Occipital lobe (tissue), 3 donors: ENCODE measurements around the gene SLC12A8. TPM values are rescaled to one million over a fixed set of nuclear protein-coding genes. Genes with fewer than 3 reads are reported as not detected.

Source experiments
- DNase-seq: peaks from one replicate; lab custom pipeline; 2025; lab: John Stamatoyannopoulos, UW
- small RNA-seq: library from RNA; depleted of rRNA; stranded (forward); fragments of <200 nt; gene quantifications from one replicate; pipeline ENCODE3, GENCODE V24; 2014
- total RNA-seq: library from RNA; depleted of rRNA; stranded (reverse); fragments of >200 nt; gene quantifications from one replicate; pipeline ENCODE4 v1.2.3, GENCODE V29; 2014

The SLC12A8 gene
- total RNA-seq, 1 donor from 2014 or later: 2.7 TPM

DNA sequence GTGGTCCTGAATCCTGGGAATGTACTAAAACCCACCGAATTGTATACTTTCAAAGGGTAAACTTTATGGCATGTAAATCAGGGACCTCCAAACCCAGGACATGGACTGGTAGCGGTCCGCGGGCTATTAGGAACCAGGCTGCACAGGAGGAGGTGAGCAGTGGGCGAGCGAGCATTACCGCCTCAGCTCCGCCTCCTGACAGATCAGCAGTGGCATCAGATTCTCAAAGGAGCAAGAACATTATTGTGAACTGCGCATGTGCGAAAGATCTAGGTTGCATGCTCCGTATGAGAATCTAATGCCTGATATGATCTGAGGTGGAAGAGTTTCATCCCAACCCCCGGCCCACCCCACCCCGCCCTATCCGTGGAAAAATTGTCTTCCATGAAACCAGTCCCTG lies 178.9 kb downstream of the SLC12A8 start:
- DNase-seq: no peak

GRCh38 chr3:125033135-125033534 lies 179.4 kb downstream of the SLC12A8 start:
- DNase-seq: no peak

DNA sequence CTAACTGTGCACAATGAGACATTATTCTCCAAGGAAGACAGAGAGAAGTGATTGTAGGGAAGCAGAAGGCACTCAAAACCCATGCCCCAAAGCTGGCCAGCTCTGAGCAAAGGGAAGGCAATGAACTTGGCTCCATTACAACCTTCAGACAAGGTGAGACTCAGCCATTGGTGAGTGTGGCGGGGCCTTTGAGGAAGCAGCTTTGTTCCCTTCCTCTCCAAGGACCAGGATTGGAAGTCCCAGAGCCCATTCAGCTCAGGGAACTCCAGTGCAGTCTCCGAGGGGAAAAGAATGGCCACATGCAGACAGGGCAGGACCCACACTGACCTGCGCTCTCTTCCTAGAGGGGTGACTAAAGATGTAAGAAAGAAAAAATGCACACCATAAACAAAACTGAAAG lies 179.9 kb downstream of the SLC12A8 start:
- no peak for DNase-seq

Small RNA genes within 50 kb of the gene (small RNA-seq; reads per million reads assigned to genes)
- not detected for gene MIR5092
- gene RNA5SP137: not detected
- gene RNU6-230P: not detected

Other genes starting within 250 kb of the SLC12A8 start
- gene HEG1, start 156.8 kb downstream of the SLC12A8 start, total RNA-seq: 6.6 TPM
- 111 TPM for gene ZNF148, start 162.6 kb upstream of the SLC12A8 start, total RNA-seq